HUES64 (cell line): ENCODE measurements around the gene RNF224.
A peak's percentile ranks its signal among the peaks of the same experiment; 100 is the strongest.

Experiments
- H3K27ac ChIP-seq: 2 replicates; pipeline ENCODE4 v1.7.0; 2013; ENCODE audit warnings: low read depth, low read length, inconsistent platforms
- H3K27me3 ChIP-seq: 2 replicates; pipeline ENCODE4 v1.6.1; 2013; ENCODE audit warnings: mild to moderate bottlenecking, low read length; ENCODE audit not compliant: insufficient read depth
- H3K36me3 ChIP-seq: 2 replicates; pipeline ENCODE4 v1.6.1; 2013; ENCODE audit warnings: mild to moderate bottlenecking, low read length; ENCODE audit not compliant: insufficient read depth
- H3K4me1 ChIP-seq: 2 replicates; pipeline ENCODE4 v1.6.1; 2013; ENCODE audit warnings: mild to moderate bottlenecking, low read length, moderate library complexity; ENCODE audit not compliant: insufficient read depth
- H3K4me3 ChIP-seq: 2 replicates; pipeline ENCODE4 v1.5.1; 2013; ENCODE audit warnings: mild to moderate bottlenecking, low read length, moderate library complexity
- H3K9ac ChIP-seq: 2 replicates; pipeline ENCODE4 v1.6.1; 2013; ENCODE audit warnings: mild to moderate bottlenecking, low read depth, low read length
- H3K9me3 ChIP-seq: 2 replicates; pipeline ENCODE4 v1.6.1; 2013; ENCODE audit warnings: low read depth, low read length; ENCODE audit not compliant: insufficient read depth
- WGBS: fragments of 150-250, 120-280 bp; methylation state at CpG from one replicate; pipeline ENCODE4 v1.1.7; 2013; ENCODE audit warnings: missing lambda C conversion rate; 5-methylcytosine and 5-hydroxymethylcytosine counted together

Gene RNF224

DNA sequence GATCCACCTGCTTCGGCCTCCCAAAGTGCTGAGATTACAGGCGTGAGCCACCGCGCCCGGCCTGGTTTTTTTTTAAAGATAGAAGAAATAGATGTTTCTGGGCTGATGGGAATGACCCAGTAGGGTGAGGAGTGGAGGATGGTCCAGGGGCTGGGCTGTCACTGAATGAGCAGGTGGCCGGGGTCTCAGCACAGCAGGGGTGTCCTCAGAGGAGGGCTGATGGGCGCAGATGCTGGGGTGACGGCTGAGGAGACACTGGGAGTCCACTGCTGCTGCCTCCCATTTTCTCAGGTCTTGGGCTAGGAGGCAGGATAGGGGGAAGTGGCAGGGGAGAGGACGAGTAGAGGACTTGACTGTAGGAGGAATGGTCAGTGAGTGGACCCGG, 47.9 kb downstream of the RNF224 start:
- H3K9ac ChIP-seq = no peak overlapping the region

DNA sequence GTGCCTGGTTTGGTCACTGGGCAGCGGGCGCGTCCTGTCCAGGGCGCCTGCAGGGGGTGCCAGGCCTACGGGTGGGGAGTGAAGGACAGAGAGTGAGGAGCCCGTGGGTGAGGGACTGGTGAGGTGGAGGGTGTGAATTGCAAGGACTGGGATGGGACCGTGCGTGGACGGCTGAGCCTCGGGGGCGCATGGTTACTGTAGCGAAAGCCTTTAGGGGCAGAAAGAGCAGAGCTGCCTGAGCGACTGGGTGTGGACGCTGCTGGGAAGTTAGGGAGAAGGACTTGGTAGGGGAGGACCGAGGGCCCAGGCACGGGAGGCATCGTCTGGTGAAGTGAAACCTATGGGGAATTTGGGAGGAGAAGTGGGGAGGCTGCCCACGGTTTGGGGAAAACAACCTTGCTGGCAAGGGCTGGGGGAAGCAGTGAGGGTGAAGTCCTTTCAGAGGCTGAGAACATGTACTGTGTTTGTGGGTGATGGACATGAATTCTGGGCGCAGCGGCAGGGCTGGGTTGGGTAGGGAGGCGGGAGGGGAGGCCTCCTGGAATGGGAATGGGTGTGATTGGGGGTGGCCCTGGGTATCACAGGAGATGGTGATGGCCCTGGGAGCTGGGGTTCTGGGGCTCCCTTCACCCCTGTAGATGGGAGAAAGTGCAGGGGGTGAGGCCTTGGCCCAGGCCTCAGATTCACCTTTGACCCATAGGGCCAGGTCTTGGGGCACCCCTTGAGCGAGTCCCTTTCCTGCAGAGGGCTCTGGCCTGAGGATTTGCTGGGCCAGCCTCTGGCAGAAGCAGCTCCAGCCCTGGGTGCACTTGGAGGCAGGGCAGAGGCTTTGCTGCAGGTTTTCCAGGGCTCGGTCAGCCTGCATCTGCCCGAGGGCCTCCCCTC, 48.5 kb downstream of the RNF224 start:
- Histone ChIP-seq H3K27ac (peak overlapping the region; percentile 89), H3K4me1 (peaks cover 19% of the 10 kb centered on the region), H3K9ac (peak overlapping the region; percentile 76; the same call in 1 of the 2 replicates), H3K4me3 (no peak overlapping the region), H3K27me3 (no peaks in the 10 kb centered on the region), H3K9me3 (no peaks in the 10 kb centered on the region), H3K36me3 (peaks cover 10% of the 10 kb centered on the region)
- 90% methylated on average over 24 of the region's 24 CpGs for WGBS

More for the DNA sequence above, 47.9 kb downstream of the RNF224 start:
- Histone ChIP-seq H3K36me3 (peaks cover 11% of the 10 kb centered on the region), H3K4me1 (peaks cover 19% of the 10 kb centered on the region), H3K27ac (no peak overlapping the region), H3K27me3 (no peaks in the 10 kb centered on the region), H3K9me3 (no peaks in the 10 kb centered on the region), H3K4me3 (no peak overlapping the region)
- WGBS = 94% methylated on average over 10 of the region's 10 CpGs

DNA sequence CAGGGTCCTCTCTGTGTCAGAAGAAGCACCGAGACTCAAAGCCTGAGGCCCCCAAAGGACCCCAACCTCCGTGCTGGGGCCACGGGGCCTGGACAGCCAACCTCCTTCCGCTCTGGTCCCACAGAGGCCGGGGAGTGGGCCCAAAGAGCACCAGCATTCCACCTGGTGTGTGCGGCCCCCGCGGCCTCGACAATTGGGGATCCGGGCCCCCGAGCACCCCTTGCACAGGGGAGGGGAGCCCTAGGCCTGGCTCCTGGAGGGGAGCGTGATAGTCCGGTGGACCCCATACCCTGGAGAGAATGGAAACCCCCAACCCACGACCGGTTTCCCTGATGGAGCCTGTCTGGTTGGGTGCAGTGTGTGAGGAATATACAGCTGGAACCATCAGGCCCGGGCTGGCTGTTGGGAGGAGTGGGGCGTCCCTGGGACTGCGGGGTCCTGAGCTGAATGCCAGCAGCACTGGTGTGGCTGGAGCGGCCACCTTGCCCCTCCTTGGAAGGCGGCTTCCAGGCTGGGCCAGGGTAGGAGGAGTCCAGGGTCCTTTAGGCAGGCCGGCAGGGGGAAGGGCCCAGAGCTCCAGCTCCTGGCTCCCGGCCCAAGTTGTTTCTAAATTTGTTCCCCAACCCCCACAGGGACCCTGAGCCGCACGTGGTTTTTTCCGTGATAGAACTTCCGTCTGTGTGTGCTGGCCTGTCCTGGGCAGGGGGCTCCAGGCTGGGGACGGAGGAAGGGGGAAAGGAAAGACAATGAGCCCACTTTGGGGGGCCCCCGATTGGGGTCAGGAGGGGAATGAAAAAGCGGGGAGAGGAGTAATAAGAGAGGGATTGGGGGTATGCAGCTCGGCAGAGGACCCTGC, 49.4 kb downstream of the RNF224 start:
- Histone ChIP-seq H3K36me3 (peaks cover 7% of the 10 kb centered on the region; the same call in 1 of the 2 replicates), H3K27ac (peak overlapping the region; percentile 89), H3K9me3 (no peaks in the 10 kb centered on the region), H3K27me3 (peaks cover 1% of the 10 kb centered on the region; the same call in 1 of the 2 replicates), H3K9ac (peak overlapping the region; percentile 76), H3K4me3 (peak overlapping the region; percentile 60), H3K4me1 (peaks cover 19% of the 10 kb centered on the region)
- WGBS = 47% methylated on average over 30 of the region's 30 CpGs

DNA sequence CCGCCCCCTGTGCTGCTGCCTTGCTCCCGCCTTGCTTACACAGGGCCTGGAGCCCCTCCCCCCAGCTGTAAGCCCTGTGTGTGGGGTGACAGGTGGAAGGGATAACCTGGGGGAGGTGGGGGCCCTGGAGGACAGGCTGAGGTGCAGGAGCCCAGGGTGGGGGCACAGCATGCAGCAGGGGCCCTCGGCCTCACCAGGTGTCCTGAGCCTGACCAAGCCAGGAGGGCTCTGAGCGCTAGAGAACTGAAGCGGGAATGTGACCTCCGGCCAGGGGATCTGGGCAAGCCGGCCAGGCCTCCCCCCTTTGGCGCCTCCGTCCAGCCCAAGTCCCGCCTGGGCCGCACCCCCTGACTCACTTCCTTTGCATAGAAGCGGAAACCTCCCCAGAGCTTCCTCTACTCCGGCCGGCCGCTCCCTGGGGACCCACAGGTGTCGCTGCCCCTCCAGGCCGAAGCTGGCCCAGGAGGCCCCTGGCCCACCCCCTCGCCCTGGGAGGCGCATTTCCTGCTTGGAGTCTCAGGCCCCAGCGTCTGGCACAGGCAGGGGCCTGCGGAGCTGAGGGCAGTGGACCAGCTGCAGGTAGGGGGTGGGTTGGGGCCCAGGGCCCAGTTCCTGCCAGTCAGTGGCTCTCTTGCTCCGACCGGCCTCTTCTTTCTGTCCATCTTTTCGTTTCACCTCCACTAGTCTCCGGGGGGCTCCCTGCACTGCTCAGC, 50.2 kb downstream of the RNF224 start, which contains the start of gene TOR4A:
Gene TOR4A (plus strand): TSS at position 398 of the 713 bp plus-strand sequence. CDS start 964 bp downstream, outside the sequence.
- Histone ChIP-seq H3K9me3 (no peaks in the 10 kb centered on the region), H3K27ac (peak within 1 kb of the TSS; percentile 89), H3K36me3 (peaks cover under 1% of the 10 kb centered on the region; the same call in 1 of the 2 replicates), H3K4me1 (peaks cover 19% of the 10 kb centered on the region), H3K27me3 (peaks cover 4% of the 10 kb centered on the region; the same call in 1 of the 2 replicates), H3K9ac (peak within 1 kb of the TSS; percentile 76), H3K4me3 (peak within 1 kb of the TSS; percentile 60)
- WGBS = 5% methylated on average over 23 of the region's 25 CpGs

DNA sequence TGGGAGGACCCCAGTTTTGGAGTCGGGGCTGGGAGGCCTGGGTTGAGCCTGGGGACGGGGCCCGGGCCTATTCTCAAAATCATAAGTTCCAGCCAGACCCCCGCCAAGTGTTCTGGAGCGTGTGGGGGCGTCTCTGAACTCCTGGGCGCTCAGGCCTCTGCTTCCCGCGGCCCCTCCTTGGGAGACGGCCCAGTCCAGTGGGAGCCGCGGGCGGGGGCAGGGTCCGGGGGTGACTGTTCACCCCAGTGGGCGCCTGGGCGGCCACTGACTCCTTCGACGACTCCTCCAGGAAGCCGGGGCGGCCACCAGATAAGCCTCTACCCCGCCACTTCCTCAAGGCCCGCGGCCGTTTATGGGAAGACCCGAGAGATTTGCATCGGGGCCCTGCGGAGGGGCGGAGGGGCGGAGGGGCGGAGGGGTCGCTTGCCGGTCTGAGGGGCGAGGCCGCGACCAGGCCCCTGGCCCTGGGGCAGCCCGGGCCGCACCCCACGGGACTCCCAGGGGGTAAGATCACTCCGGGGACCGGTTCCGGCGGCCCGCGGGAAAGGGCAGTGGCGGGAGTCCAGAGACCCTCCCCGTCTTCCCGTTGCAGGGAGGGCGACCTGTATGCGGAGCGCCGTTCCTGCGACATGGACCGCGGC, 50.9 kb downstream of the RNF224 start:
- H3K27me3 ChIP-seq = peaks cover 4% of the 10 kb centered on the region; the same call in 1 of the 2 replicates
- H3K4me3 ChIP-seq = peak overlapping the region; percentile 60
- peaks cover 19% of the 10 kb centered on the region for H3K4me1 ChIP-seq
- no peaks in the 10 kb centered on the region for H3K9me3 ChIP-seq
- WGBS = 4% methylated on average over 54 of the region's 54 CpGs
- no peaks in the 10 kb centered on the region; the same call in 1 of the 2 replicates for H3K36me3 ChIP-seq
- peak overlapping the region; percentile 76 for H3K9ac ChIP-seq
- H3K27ac ChIP-seq = peak overlapping the region; percentile 89
